HFFc6 (cell line): ENCODE data around the gene KDM1B. TPM values are rescaled to one million over a fixed set of nuclear protein-coding genes. Genes with fewer than 3 reads are reported as not detected.
"Not testable (repeated sequence)": the region's sequence is repeated elsewhere in the genome, so short reads cannot be mapped to it uniquely, and the experiment has no call there.

Experiments
- DNase-seq: peaks from one replicate; pipeline ENCODE4 v3.0.0-alpha.2; 2018
- H3K27ac Mint-ChIP-seq: 2 replicates; pipeline ENCODE4 v1.8.0; 2020; ENCODE audit warnings: mild to moderate bottlenecking, mixed read lengths
- H3K27me3 Mint-ChIP-seq: 2 replicates; pipeline ENCODE4 v1.8.0; 2021; ENCODE audit warnings: mild to moderate bottlenecking, moderate library complexity, mixed read lengths; ENCODE audit not compliant: insufficient read depth
- H3K36me3 Mint-ChIP-seq: 2 replicates; pipeline ENCODE4 v1.8.0; 2021; ENCODE audit warnings: low read depth, mixed read lengths
- H3K4me1 Mint-ChIP-seq: 2 replicates; pipeline ENCODE4 v1.8.0; 2020; ENCODE audit warnings: low read depth, mixed read lengths
- H3K4me3 Mint-ChIP-seq: 2 replicates; pipeline ENCODE4 v1.8.0; 2020; ENCODE audit warnings: mild to moderate bottlenecking, moderate library complexity, mixed read lengths
- H3K9me3 Mint-ChIP-seq: 2 replicates; pipeline ENCODE4 v1.8.0; 2020; ENCODE audit warnings: mild to moderate bottlenecking, mixed read lengths
- CTCF ChIP-seq: fragments of 200-600 bp; sonication (generic); IDR thresholded peaks from 2 replicates; pipeline ENCODE4 v1.5.0; 2021; ENCODE audit warnings: antibody characterized with exemption, mild to moderate bottlenecking
- total RNA-seq, 6 experiments: library from RNA; stranded (reverse); fragmentation: NEBNext Ultra II Directional; extraction: Animal tissue kit (Norgen Biotek cat#: 25700); gene quantifications; 2 replicates in 1 of 6; 3 replicates in 5 of 6; pipeline ENCODE4 v1.2.3, GENCODE V29; 2021

Gene KDM1B
- total RNA-seq, 6 experiments from 2014 or later: 17.4 to 20.9 (median 19.1) TPM

DNA sequence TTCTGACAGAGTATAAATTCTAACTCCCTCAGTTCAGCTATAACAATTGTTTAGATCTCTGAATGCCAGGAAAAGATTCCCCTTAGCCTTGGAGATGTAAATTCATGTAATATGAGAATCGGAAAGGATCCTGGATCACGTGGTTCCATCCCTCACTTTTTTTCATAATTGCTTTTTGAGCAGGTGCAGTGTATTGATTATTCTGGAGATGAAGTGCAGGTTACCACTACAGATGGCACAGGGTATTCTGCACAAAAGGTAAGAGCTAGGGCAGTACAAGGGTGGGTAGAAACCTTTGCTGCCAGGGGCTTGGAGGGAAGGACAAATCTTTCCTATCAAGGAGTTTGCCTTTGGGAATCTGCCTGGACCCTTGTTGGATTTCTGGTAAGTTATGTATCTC, 52.7 kb downstream of the KDM1B start:
- Mint-ChIP-seq H3K9me3 (no peaks in the 10 kb centered on the region), H3K27ac (no peak overlapping the region), H3K27me3 (no peaks in the 10 kb centered on the region), H3K4me3 (no peak overlapping the region), H3K36me3 (no peaks in the 10 kb centered on the region), H3K4me1 (no peaks in the 10 kb centered on the region)
- no peak for DNase-seq
- TF ChIP-seq CTCF: no peak

DNA sequence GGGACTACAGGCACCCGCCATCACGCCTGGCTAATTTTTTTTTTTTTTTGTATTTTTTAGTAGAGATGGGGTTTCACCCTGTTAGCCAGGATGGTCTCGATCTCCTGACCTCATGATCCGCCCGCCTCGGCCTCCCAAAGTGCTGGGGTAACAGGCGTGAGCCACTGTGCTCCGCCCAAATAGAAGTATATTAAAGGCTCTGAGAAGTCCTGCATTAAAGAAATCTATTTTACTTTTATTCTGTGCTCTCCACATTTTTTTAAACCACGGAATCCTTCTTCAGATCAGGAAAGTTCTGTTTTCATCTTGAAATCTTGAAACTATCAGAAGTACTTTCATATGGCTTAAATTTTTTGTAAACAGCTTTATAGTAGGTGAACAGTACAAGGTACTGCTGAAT, 53.6 kb downstream of the KDM1B start:
- not testable (repeated sequence) for DNase-seq, H3K4me1 Mint-ChIP-seq, H3K9me3 Mint-ChIP-seq, H3K27ac Mint-ChIP-seq, H3K27me3 Mint-ChIP-seq, H3K4me3 Mint-ChIP-seq, H3K36me3 Mint-ChIP-seq

DNA sequence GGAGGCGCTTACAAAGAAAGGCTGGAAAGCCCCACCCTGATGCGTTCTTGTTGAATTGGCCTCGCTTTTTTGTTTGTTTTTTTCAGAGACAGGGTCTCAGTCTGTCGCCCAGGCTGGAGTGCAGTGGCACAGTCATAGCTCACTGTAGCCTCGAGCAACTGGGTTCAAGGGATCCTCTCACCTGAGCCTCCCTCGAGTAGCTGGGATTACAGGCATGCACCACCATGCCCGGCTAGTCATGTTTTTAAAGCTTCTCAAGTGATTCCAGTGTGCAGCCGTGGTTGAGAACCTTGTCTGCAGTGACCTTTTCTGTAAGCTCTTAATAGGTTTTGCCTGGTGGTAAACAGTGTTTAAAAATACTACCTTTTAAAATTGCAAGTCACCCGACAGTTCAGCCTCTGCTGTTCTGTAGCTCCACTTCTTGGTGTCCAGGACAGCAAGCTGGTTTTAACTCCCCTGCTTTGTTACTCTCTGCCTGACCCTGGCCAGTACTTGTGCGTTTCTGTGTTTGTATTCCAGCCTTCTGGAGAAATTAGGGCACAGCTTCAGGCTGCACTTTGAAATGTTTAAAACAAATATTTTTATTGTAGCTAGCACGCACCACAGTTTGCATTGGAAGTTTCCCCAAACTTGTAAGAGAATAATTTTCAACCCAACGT, 54.4 kb downstream of the KDM1B start:
- no peaks in the 10 kb centered on the region for H3K9me3 Mint-ChIP-seq
- no peak overlapping the region for H3K27ac Mint-ChIP-seq
- H3K4me1 Mint-ChIP-seq: no peaks in the 10 kb centered on the region
- no peak for DNase-seq
- H3K4me3 Mint-ChIP-seq: no peak overlapping the region
- peaks cover 9% of the 10 kb centered on the region; the same call in 1 of the 2 replicates for H3K36me3 Mint-ChIP-seq
- no peaks in the 10 kb centered on the region for H3K27me3 Mint-ChIP-seq
- no peak for TF ChIP-seq CTCF

GRCh38 chr6:18210707-18211106, 55.5 kb downstream of the KDM1B start:
- no peaks in the 10 kb centered on the region for H3K27me3 Mint-ChIP-seq
- H3K36me3 Mint-ChIP-seq: peaks cover 9% of the 10 kb centered on the region; the same call in 1 of the 2 replicates

DNA sequence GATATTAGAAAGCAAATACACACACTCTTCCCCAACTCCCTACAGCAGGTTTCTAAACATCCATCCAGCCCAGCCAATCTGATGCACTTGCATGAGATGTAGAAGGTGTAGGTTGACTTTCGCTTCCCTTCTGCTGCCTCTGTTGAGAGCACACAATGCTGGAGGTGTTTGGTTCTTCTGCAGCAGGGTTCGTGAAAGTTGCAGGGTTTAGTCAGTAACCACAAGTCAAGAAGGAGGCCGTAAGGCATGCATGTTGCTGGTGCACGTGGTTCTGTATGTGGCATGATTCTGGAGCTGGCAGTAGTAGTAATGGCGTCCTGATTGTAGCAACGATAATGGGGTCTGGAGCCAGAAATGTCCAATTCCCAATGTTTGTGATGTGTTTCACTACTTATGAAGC, 56.1 kb downstream of the KDM1B start:
- no peak for DNase-seq
- no peaks in the 10 kb centered on the region for H3K9me3 Mint-ChIP-seq
- H3K27ac Mint-ChIP-seq: no peak overlapping the region
- H3K27me3 Mint-ChIP-seq: no peaks in the 10 kb centered on the region
- TF ChIP-seq CTCF: no peak
- peaks cover 12% of the 10 kb centered on the region for H3K36me3 Mint-ChIP-seq
- H3K4me3 Mint-ChIP-seq: no peak overlapping the region
- peaks cover 11% of the 10 kb centered on the region for H3K4me1 Mint-ChIP-seq

More at GRCh38 chr6:18210707-18211106, 55.5 kb downstream of the KDM1B start:
- Mint-ChIP-seq H3K4me1 (peaks cover 5% of the 10 kb centered on the region), H3K9me3 (no peaks in the 10 kb centered on the region), H3K27ac (no peak overlapping the region), H3K4me3 (no peak overlapping the region)
- TF ChIP-seq CTCF: no peak
- no peak for DNase-seq

GRCh38 chr6:18212231-18212630, 57.0 kb downstream of the KDM1B start:
- TF ChIP-seq CTCF: no peak
- Mint-ChIP-seq H3K9me3 (no peaks in the 10 kb centered on the region), H3K4me3 (no peak overlapping the region), H3K27me3 (peaks cover 2% of the 10 kb centered on the region; the same call in 1 of the 2 replicates), H3K27ac (no peak overlapping the region), H3K36me3 (peaks cover 21% of the 10 kb centered on the region), H3K4me1 (peaks cover 20% of the 10 kb centered on the region)
- no peak for DNase-seq
